HCT116 (cell line): ENCODE measurements around the gene OBSCN. TPM values are rescaled to one million over a fixed set of nuclear protein-coding genes. Genes with fewer than 3 reads are reported as not detected.

Experiments
- ATAC-seq: fragments of 200-7000 bp; cut with Tn5 transposase; 2 replicates; pipeline ENCODE4 v1.9.1; 2020; ENCODE audit warnings: mild to moderate bottlenecking, moderate library complexity
- BruUV-seq: library from RNA; stranded (reverse); fragments of 400-500 nt; replicated peaks from 2 replicates; lab custom pipeline; 2021; lab: Mats Ljungman, UMichigan
- CTCF ChIA-PET: fragments of 300-600 bp; sonication (Branson Sonifier 250); formaldehyde crosslinking; loops from one replicate; lab custom pipeline; 2021; ENCODE audit warnings: antibody characterized with exemption; lab: Charles Lee
- POLR2A ChIA-PET: fragments of 300-600, 350-600 bp; sonication (Branson Sonifier 250); formaldehyde crosslinking; loops from one replicate; lab custom pipeline; 2021; ENCODE audit warnings: antibody characterized with exemption; lab: Charles Lee
- RAD21 ChIA-PET, 2 experiments: fragments of 300-600 bp; sonication (Branson Sonifier 250); formaldehyde crosslinking; loops; one replicate each; lab custom pipeline; 2023; ENCODE audit warnings: low total read pairs in 2 of 2; ENCODE audit not compliant: uncharacterized antibody in 2 of 2, unreplicated experiment in 2 of 2, low non-redundant PET in 1 of 2; lab: Charles Lee
- DNase-seq: peaks from one replicate; pipeline ENCODE4 v3.0.0-alpha.2; 2010; ENCODE audit warnings: low read depth, low spot score
- H2AFZ ChIP-seq: fragments of 200-600 bp; shearing (Covaris generic), sonication (generic); 2 replicates; pipeline ENCODE4 v1.6.1; 2017; ENCODE audit warnings: low read depth, mixed run types, mixed read lengths, antibody characterized with exemption, low read length; ENCODE audit not compliant: poor library complexity, severe bottlenecking
- H3K27ac ChIP-seq: 2 replicates; pipeline ENCODE4 v1.5.1; 2012; ENCODE audit warnings: low read depth, low read length
- H3K27me3 ChIP-seq: fragments of 200-600 bp; sonication (generic); 2 replicates; pipeline ENCODE4 v1.6.1; 2016; ENCODE audit warnings: mixed run types, low read length, mixed read lengths; ENCODE audit not compliant: insufficient read depth
- H3K36me3 ChIP-seq, 2 experiments: fragments of 200-500 bp in 1 of 2; fragments of 200-600 bp in 1 of 2; sonication (Bioruptor generic) in 1 of 2; sonication (generic) in 1 of 2; 2 replicates each; pipeline versions ENCODE4 v1.5.1 to v1.6.1; 2014 to 2016; ENCODE audit warnings: low read length in 2 of 2, inconsistent platforms in 1 of 2, mixed read lengths in 1 of 2, mixed run types in 1 of 2; ENCODE audit not compliant: insufficient read depth in 2 of 2, control insufficient read depth in 1 of 2
- H3K4me1 ChIP-seq, 2 experiments: fragments of 200-600 bp in 1 of 2; sonication (generic) in 1 of 2; 2 replicates each; pipeline versions ENCODE4 v1.5.1 to v1.6.1; 2012 to 2017; ENCODE audit warnings: low read length in 2 of 2, inconsistent platforms in 1 of 2, mild to moderate bottlenecking in 1 of 2, mixed read lengths in 1 of 2, mixed run types in 1 of 2, moderate library complexity in 1 of 2; ENCODE audit not compliant: insufficient read depth in 2 of 2, control insufficient read depth in 1 of 2
- H3K4me2 ChIP-seq: fragments of 200-600 bp; sonication (generic); 2 replicates; pipeline ENCODE4 v1.6.1; 2017; ENCODE audit warnings: mixed run types, low read length, mixed read lengths
- H3K4me3 ChIP-seq, 2 experiments: fragments of 200-600 bp in 1 of 2; sonication (generic) in 1 of 2; replicated peaks in 1 of 2; 2 replicates each; pipeline ENCODE4 v1.5.1; 2011 to 2016; ENCODE audit warnings: low read length in 2 of 2, control low read depth in 1 of 2, low read depth in 1 of 2, mild to moderate bottlenecking in 1 of 2, mixed read lengths in 1 of 2, mixed run types in 1 of 2
- H3K79me2 ChIP-seq: fragments of 200-600 bp; sonication (generic); 2 replicates; pipeline ENCODE4 v1.6.1; 2017; ENCODE audit warnings: mild to moderate bottlenecking, mixed run types, low read length, moderate library complexity, mixed read lengths; ENCODE audit not compliant: insufficient read depth
- H3K9ac ChIP-seq: fragments of 200-600 bp; sonication (generic); 2 replicates; pipeline ENCODE4 v1.6.1; 2016; ENCODE audit warnings: low read length, mixed read lengths
- H3K9me2 ChIP-seq: fragments of 200-600 bp; sonication (generic), shearing (Covaris generic); 2 replicates; pipeline ENCODE4 v1.6.1; 2017; ENCODE audit warnings: mixed run types, mild to moderate bottlenecking, moderate library complexity; ENCODE audit not compliant: insufficient read depth
- H3K9me3 ChIP-seq, 2 experiments: fragments of 200-500 bp in 1 of 2; fragments of 200-600 bp in 1 of 2; sonication (Bioruptor generic) in 1 of 2; sonication (generic) in 1 of 2; 2 replicates each; pipeline ENCODE4 v1.6.1; 2014 to 2017; ENCODE audit warnings: low read length in 2 of 2, mixed read lengths in 2 of 2, inconsistent platforms in 1 of 2, low read depth in 1 of 2, mild to moderate bottlenecking in 1 of 2, mixed run types in 1 of 2, moderate library complexity in 1 of 2; ENCODE audit not compliant: control insufficient read depth in 1 of 2, insufficient read depth in 1 of 2
- H4K20me1 ChIP-seq: fragments of 200-600 bp; sonication (generic), shearing (Covaris generic); 2 replicates; pipeline ENCODE4 v1.6.1; 2017; ENCODE audit warnings: mixed run types, mild to moderate bottlenecking, moderate library complexity; ENCODE audit not compliant: insufficient read depth
- CBX3 ChIP-seq: IDR thresholded peaks from 2 replicates; pipeline ENCODE4 v1.6.1; 2012; ENCODE audit warnings: low read depth
- RAD21 ChIP-seq: IDR thresholded peaks from 2 replicates; pipeline ENCODE4 v1.6.1; 2012; ENCODE audit warnings: low read depth, mild to moderate bottlenecking
- SIN3A ChIP-seq: IDR thresholded peaks from 2 replicates; pipeline ENCODE4 v1.6.1; 2012; ENCODE audit warnings: low read depth
- SRF ChIP-seq: IDR thresholded peaks from 2 replicates; pipeline ENCODE4 v1.6.1; 2012; ENCODE audit warnings: low read depth
- YY1 ChIP-seq: IDR thresholded peaks from 2 replicates; pipeline ENCODE4 v1.6.1; 2011; ENCODE audit warnings: low read length, low read depth, moderate library complexity, mild to moderate bottlenecking; ENCODE audit not compliant: insufficient replicate concordance; ENCODE audit errors: extremely low read depth
- intact Hi-C: fragments of 100-400 bp; cut with micrococcal nuclease; formaldehyde crosslinking; loops from 2 replicates; pipeline ENCODE4 v1.10.0; 2022
- total RNA-seq: library from RNA; stranded (reverse); gene quantifications from one replicate; pipeline ENCODE4 v1.2.1, GENCODE V29; 2021; ENCODE audit not compliant: unreplicated experiment
- TF ChIP-seq, protein P1 (sequence below): IDR thresholded peaks from 2 replicates; pipeline ENCODE4 v1.6.1; 2012
- TF ChIP-seq, protein P2 (sequence below), 3 experiments: fragments of 200-600 bp in 1 of 3; sonication (generic) in 1 of 3; IDR thresholded peaks in 2 of 3; conservative IDR thresholded peaks in 1 of 3; 2 replicates each; pipeline ENCODE4 v1.5.1; 2012 to 2017; ENCODE audit warnings: low read depth in 2 of 3, low read length in 2 of 3, antibody characterized with exemption in 1 of 3, borderline replicate concordance in 1 of 3, control low read depth in 1 of 3, mild to moderate bottlenecking in 1 of 3, mixed read lengths in 1 of 3, mixed run types in 1 of 3, moderate library complexity in 1 of 3; ENCODE audit not compliant: insufficient read depth in 1 of 3

Gene OBSCN
- total RNA-seq, 1 experiment from 2014 or later: 16.6 TPM

DNA sequence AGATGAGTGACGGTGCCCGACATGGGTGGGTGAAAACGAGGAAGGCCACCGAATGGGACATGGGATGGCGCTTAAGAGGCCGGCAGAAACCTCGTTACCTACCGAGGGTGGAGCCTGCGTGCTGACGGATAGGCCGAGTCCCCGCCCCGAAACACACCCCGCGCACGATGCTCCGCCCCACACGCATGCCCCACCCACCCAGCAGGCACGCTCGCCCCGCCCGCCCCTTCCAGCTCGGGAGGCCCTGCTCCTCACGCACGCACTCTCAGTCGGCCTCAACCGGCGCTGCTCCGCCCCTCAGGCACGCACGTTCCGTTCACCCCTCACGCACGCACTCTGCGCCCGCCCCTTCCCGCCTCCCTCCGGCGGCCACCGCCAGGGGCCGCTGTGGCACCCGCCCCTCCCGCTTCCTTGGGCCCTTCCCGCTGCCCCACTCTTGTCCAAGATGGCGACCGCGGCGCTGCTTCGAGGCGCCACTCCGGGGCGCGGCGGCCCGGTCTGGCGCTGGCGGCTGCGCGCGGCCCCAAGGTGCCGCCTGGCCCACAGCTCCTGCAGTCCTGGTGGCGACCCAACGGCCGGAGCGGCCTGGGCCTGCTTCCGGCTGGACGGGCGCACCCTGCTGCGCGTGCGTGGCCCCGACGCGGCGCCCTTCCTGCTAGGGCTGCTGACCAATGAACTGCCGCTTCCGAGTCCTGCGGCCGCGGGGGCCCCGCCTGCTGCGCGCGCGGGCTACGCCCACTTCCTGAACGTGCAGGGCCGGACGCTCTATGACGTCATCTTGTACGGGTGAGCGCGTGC lies 42.3 kb upstream of the OBSCN start, which contains the start of gene IBA57 (continued):
- no peak for TF ChIP-seq SIN3A
- TF ChIP-seq SRF: no peak; the same call in 1 of the 2 replicates
- peak; percentile 94 for TF ChIP-seq YY1
- no peak; the same call in 1 of the 2 replicates for TF ChIP-seq CBX3
- TF ChIP-seq, protein P1, sequence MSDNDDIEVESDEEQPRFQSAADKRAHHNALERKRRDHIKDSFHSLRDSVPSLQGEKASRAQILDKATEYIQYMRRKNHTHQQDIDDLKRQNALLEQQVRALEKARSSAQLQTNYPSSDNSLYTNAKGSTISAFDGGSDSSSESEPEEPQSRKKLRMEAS: peak; percentile 86

DNA sequence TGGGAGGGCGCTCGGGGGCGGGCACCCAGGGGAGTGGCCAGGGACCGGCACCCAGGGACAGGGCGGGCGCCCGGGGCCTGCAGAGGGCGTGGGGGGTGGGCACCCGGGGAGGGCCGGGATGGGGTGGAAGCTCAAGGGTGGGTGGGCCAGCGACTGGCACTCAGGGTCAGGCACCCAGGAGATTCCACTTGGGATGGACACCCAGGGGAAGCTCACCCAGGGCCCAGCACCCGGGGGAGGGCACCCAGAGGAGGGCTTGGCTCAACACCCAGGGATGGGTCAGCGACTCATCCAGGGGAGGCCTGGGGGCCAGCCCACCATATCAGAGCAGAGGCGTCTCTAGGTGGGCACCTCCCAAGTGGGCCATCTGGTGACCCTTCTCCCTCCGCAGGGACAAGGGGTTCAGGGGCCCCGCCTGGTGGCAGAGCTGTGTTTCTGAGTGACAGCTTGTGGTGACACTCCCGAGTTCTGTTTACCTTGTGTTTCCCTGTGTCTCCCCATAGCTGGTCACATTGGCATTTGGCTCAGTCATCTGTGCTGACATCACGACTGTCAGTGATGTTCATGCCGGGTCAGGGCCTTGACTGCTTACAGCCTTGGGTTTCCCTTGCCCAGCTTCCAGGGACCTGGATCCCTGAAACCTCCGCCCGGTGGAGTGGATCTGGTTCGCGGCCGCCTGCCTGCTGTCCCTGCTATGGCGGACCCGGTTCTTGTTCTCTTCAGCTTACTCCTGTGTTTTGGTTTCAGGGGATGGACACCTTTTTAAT lies 41.5 kb upstream of the OBSCN start:
- intact Hi-C loops: no loop called here
- ChIA-PET CTCF (interaction anchor here (0.7 to 3.6 kb wide), 7 partner anchors 8 to 167 kb away, joined by 3 to 15 read pairs (median 3); no protein-coding TSS in a partner anchor), POLR2A (interaction anchor here (0.6 to 1.6 kb wide), 6 partner anchors 8 to 292 kb away, joined by 3 to 5 read pairs (median 4); a partner anchor contains a TSS), RAD21 (interaction anchor here in 1 of 2 experiments (0.7 to 0.9 kb wide), 2 partner anchors 35 to 167 kb away, joined by 4 read pairs; no protein-coding TSS in a partner anchor)
- H3K4me2 ChIP-seq: peak overlapping the region; percentile 93
- peak overlapping the region; percentile 100 for H3K27ac ChIP-seq
- H3K9me3 ChIP-seq: no peaks in the 10 kb centered on the region
- peaks cover 10 to 38% of the 10 kb centered on the region in 2 experiments for H3K4me1 ChIP-seq
- BruUV-seq: no TSS peak
- ATAC-seq (peak; percentile 28), DNase-seq (peak; percentile 71)
- H4K20me1 ChIP-seq: no peaks in the 10 kb centered on the region
- peaks cover 29% of the 10 kb centered on the region for H3K79me2 ChIP-seq
- peak overlapping the region; percentile 85 for H3K9ac ChIP-seq
- no peaks in the 10 kb centered on the region for H3K9me2 ChIP-seq
- H3K27me3 ChIP-seq: no peaks in the 10 kb centered on the region
- no peak overlapping the region for H2AFZ ChIP-seq
- peak overlapping the region; percentile 76 to 78 for H3K4me3 ChIP-seq
- TF ChIP-seq SIN3A (peak; percentile 67), RAD21 (no peak)
- TF ChIP-seq, protein P2, sequence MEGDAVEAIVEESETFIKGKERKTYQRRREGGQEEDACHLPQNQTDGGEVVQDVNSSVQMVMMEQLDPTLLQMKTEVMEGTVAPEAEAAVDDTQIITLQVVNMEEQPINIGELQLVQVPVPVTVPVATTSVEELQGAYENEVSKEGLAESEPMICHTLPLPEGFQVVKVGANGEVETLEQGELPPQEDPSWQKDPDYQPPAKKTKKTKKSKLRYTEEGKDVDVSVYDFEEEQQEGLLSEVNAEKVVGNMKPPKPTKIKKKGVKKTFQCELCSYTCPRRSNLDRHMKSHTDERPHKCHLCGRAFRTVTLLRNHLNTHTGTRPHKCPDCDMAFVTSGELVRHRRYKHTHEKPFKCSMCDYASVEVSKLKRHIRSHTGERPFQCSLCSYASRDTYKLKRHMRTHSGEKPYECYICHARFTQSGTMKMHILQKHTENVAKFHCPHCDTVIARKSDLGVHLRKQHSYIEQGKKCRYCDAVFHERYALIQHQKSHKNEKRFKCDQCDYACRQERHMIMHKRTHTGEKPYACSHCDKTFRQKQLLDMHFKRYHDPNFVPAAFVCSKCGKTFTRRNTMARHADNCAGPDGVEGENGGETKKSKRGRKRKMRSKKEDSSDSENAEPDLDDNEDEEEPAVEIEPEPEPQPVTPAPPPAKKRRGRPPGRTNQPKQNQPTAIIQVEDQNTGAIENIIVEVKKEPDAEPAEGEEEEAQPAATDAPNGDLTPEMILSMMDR (IDR thresholded peaks at IDR 0.05 in 2 of 3, conservative IDR thresholded peaks at IDR 0.05 in 1 of 3; ENCODE audit: borderline replicate concordance in 1 of 3, insufficient read depth in 1 of 3, low read depth in 2 of 3, low read length in 2 of 3): peak in 2 of 3 experiments; percentile 38 to 41; a peak in 3 of 6 replicates
- H3K36me3 ChIP-seq: no peaks in the 10 kb centered on the region
